GM12864 (cell line): ENCODE results near the gene ZNF530.
A peak's percentile ranks its signal among the peaks of the same experiment; 100 is the strongest.

Source experiments
- DNase-seq: peaks from one replicate; pipeline ENCODE4 v3.0.0-alpha.2; 2011; ENCODE audit warnings: low read depth
- H3K4me3 ChIP-seq: 2 replicates; pipeline ENCODE4 v1.5.1; 2011; ENCODE audit warnings: mild to moderate bottlenecking, low read depth, low read length, control low read depth
- CTCF ChIP-seq: IDR thresholded peaks from 2 replicates; pipeline ENCODE4 v1.5.1; 2011; ENCODE audit warnings: low read depth, mild to moderate bottlenecking, moderate library complexity, low read length, control low read depth, inconsistent platforms; ENCODE audit errors: missing control alignments

Gene ZNF530

GRCh38 chr19:57633832-57634131 is 34.1 kb downstream of the ZNF530 start:
- DNase-seq, result no peak
- peak overlapping the region; percentile 60 for H3K4me3 ChIP-seq
- TF ChIP-seq CTCF, result no peak

- no peak overlapping the region for H3K4me3 ChIP-seq
- no peak for TF ChIP-seq CTCF
- no peak for DNase-seq
These were observed 37.7 kb downstream of the ZNF530 start for GRCh38 chr19:57637379-57637778.

GRCh38 chr19:57641715-57642234 is 42.1 kb downstream of the ZNF530 start:
- H3K4me3 ChIP-seq, result no peak overlapping the region
- no peak for TF ChIP-seq CTCF
- DNase-seq, result no peak

GRCh38 chr19:57642396-57643046 is 42.8 kb downstream of the ZNF530 start:
- TF ChIP-seq CTCF, result no peak
- DNase-seq, result no peak
- H3K4me3 ChIP-seq, result no peak overlapping the region

- no peak for DNase-seq
- TF ChIP-seq CTCF, result no peak
- no peak overlapping the region for H3K4me3 ChIP-seq
These were observed 44.0 kb downstream of the ZNF530 start for GRCh38 chr19:57643734-57644133.

- no peak for TF ChIP-seq CTCF
- no peak overlapping the region for H3K4me3 ChIP-seq
- DNase-seq, result no peak
These were observed 48.8 kb downstream of the ZNF530 start for GRCh38 chr19:57648331-57649003.

GRCh38 chr19:57651654-57651996 is 51.9 kb downstream of the ZNF530 start:
- DNase-seq, result no peak
- H3K4me3 ChIP-seq, result no peak overlapping the region
- no peak for TF ChIP-seq CTCF
